ENCODE measurements around the gene RPL13A. TPM values are rescaled to one million over a fixed set of nuclear protein-coding genes. Genes with fewer than 3 reads are reported as not detected.

The RPL13A gene
- total RNA-seq (3,622 TPM), polyA plus RNA-seq (1,000 to 10,000 TPM; 1,768 to 2,996 (median 2,546) TPM)

DNA sequence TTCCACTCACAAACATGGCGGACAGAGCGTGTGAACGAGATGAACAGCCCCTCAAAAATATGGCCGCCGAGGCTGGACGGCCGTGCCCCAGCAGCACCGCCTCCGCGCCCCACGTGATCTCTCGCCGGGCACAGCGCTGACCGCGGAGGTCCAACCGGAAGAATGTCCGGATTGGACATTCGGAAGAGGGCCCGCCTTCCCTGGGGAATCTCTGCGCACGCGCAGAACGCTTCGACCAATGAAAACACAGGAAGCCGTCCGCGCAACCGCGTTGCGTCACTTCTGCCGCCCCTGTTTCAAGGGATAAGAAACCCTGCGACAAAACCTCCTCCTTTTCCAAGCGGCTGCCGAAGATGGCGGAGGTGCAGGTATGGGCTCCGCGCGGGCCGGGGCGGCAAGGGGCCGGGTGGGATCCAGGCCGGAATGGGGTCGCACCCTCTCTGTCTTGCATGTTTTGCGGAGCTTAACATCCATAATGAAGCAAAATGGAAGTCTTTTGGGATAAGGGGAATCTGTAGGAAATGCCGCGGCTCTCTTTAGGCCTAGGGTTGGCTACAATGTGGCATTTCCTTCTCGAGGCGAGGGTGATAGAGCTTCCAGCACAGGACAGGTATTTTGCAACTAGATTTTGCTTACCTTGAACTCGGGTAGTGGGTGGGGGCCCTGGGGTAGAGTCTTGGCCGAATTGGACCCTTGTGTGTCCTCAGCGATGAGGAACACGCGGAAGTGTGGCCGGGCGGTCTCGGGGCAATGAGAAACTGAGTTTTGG lies at the start of gene RPL13A:
Gene RPL13A (plus strand): TSS at position 332 of the 769 bp plus-strand sequence. CDS start 22 bp downstream, at position 354.
- Histone ChIP-seq H3K4me1 (ENCODE audit: control insufficient read depth, insufficient read depth, low read length, poor library complexity, severe bottlenecking) (peaks cover 38% of the 10 kb centered on the region), H3K27ac (ENCODE audit: insufficient read depth, low read length, poor library complexity, severe bottlenecking) (peak within 1 kb of the TSS; percentile 79), H3K9me3 (ENCODE audit: control insufficient read depth in 2 of 2, low read length in 2 of 2) (no peaks in the 10 kb centered on the region), H3K4me3 (ENCODE audit: low read depth, low read length) (peak within 1 kb of the TSS; percentile 99), H3K36me3 (ENCODE audit: control insufficient read depth, insufficient read depth, low read length) (peaks cover 64% of the 10 kb centered on the region), H3K27me3 (ENCODE audit: control insufficient read depth, insufficient read depth, low read length) (no peaks in the 10 kb centered on the region)
- peak within 1 kb of the TSS; percentile 97 to 98 (median 98) for H3K27ac Mint-ChIP-seq
- DNase-seq (peak; percentile 99 to 100 (median 100)), ATAC-seq (ENCODE audit: low read depth in 2 of 2) (peak; percentile 92 to 94)
- peaks cover 0 to 2% (median 0%) of the 10 kb centered on the region in 7 donors for H3K9me3 Mint-ChIP-seq
- H3K27me3 Mint-ChIP-seq: no peaks in the 10 kb centered on the region
- H3K4me1 Mint-ChIP-seq: peaks cover 0 to 67% (median 32%) of the 10 kb centered on the region in 4 donors
- H3K36me3 Mint-ChIP-seq: peaks cover 42% of the 10 kb centered on the region
- H3K4me3 Mint-ChIP-seq: peak within 1 kb of the TSS; percentile 93 to 98 (median 98)

DNA sequence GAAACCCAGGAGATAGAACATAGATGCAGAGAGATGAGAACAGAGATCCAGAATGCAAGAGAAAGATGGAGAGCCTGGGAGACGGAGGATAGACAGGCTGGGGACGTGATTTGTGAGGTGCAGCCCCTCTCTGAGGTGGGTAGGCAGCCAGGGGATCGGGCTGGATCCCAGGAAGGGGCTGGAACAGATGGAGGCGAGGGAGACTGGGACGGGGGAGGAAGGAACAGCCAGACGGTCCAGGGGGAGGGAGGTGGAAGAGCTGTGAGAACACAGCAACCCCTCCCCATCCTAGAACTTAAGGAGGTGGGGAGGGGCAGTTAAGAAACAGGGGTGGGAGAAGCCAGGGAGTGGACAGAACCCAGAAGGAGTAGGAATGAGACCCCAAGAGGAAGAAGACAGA lies 49.1 kb upstream of the RPL13A start:
- Histone ChIP-seq H3K4me1 (ENCODE audit: control insufficient read depth, insufficient read depth, low read length, poor library complexity, severe bottlenecking) (peaks cover 36% of the 10 kb centered on the region), H3K36me3 (ENCODE audit: control insufficient read depth, insufficient read depth, low read length) (no peaks in the 10 kb centered on the region), H3K27me3 (ENCODE audit: control insufficient read depth, insufficient read depth, low read length) (peaks cover 47% of the 10 kb centered on the region), H3K9me3 (ENCODE audit: control insufficient read depth in 2 of 2, low read length in 2 of 2) (no peaks in the 10 kb centered on the region), H3K27ac (ENCODE audit: insufficient read depth, low read length, poor library complexity, severe bottlenecking) (no peak overlapping the region), H3K4me3 (ENCODE audit: low read depth, low read length) (no peak overlapping the region)
- peaks cover 0 to 50% (median 27%) of the 10 kb centered on the region in 4 donors for H3K4me1 Mint-ChIP-seq
- peaks cover 91% of the 10 kb centered on the region for H3K27me3 Mint-ChIP-seq
- no peak for ATAC-seq (ENCODE audit: low read depth in 2 of 2)
- H3K9me3 Mint-ChIP-seq: peaks cover 0 to 8% (median 1%) of the 10 kb centered on the region in 7 donors
- peak overlapping the region in 1 of 4 donors; percentile 1 for H3K4me3 Mint-ChIP-seq
- no peak overlapping the region for H3K27ac Mint-ChIP-seq
- DNase-seq: no peak
- no peaks in the 10 kb centered on the region for H3K36me3 Mint-ChIP-seq

DNA sequence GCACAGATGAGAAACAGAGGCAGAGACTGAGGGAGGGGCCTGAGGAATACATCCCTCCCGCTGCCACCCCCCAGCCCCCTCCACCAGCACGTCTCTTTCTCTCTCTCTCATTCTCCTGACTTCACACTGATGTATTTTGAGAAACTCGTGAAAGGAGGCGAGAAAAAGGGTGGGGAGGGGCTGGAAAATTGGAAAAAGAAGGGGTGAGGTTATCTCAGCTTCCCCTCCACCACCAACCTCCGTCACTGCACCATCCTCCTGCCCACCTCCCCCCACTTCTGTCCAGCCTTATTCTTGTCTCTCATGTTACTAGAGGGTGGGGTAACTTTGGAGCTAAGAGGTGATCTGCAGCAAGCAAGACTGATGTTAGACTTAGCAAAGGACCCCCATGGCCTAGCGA lies 47.6 kb upstream of the RPL13A start:
- Mint-ChIP-seq H3K4me3 (peak overlapping the region in 3 of 4 donors; percentile 12 to 75 (median 41)), H3K4me1 (peaks cover 0 to 58% (median 29%) of the 10 kb centered on the region in 4 donors), H3K36me3 (no peaks in the 10 kb centered on the region), H3K27me3 (peaks cover 86% of the 10 kb centered on the region), H3K9me3 (peaks cover 0 to 8% (median 0%) of the 10 kb centered on the region in 7 donors), H3K27ac (no peak overlapping the region)
- ATAC-seq (ENCODE audit: low read depth in 2 of 2) (no peak), DNase-seq (no peak)
- Histone ChIP-seq H3K4me1 (ENCODE audit: control insufficient read depth, insufficient read depth, low read length, poor library complexity, severe bottlenecking) (peaks cover 38% of the 10 kb centered on the region), H3K36me3 (ENCODE audit: control insufficient read depth, insufficient read depth, low read length) (no peaks in the 10 kb centered on the region), H3K9me3 (ENCODE audit: control insufficient read depth in 2 of 2, low read length in 2 of 2) (no peaks in the 10 kb centered on the region), H3K27ac (ENCODE audit: insufficient read depth, low read length, poor library complexity, severe bottlenecking) (no peak overlapping the region), H3K4me3 (ENCODE audit: low read depth, low read length) (no peak overlapping the region), H3K27me3 (ENCODE audit: control insufficient read depth, insufficient read depth, low read length) (peaks cover 44% of the 10 kb centered on the region)

DNA sequence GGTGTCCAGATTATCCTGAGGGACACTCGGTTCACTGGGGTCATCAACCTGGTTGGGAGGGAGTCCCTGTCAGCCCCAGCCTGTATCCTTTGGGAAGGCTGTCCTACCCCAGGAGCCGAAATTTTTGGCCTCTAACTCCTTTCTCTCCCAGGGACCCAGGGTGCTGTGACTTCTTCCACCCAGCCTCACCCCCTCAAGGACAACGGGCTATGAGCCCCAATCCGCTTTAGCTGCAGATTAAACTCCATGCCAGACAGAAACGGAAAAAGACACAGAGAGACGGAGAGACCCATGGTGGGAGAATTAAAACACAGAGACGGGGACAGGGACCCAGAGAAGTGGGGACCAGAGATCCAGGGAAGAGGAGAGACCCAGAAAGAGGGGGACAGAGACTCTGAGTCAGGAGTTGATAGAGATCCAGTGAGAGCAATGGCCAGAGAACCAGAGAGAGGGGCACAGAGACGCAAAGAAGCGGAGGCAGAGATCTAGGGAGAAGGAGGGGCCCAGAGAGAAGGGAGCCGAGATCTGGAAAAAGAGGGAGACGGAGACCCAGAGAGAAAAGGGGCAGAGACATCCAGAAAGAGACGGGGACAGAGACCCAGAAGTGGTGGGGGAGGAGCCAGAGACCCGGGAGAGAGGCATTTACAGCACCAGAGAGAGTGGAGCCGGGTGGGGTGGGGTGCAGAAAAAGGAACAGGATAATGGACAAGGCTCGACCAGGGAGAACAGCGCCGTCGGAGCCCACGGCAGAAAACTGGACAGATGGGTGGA lies 46.8 kb upstream of the RPL13A start:
- H3K4me1 ChIP-seq (ENCODE audit: control insufficient read depth, insufficient read depth, low read length, poor library complexity, severe bottlenecking): peaks cover 38% of the 10 kb centered on the region
- H3K9me3 ChIP-seq (ENCODE audit: control insufficient read depth in 2 of 2, low read length in 2 of 2): no peaks in the 10 kb centered on the region
- peaks cover 0 to 59% (median 26%) of the 10 kb centered on the region in 4 donors for H3K4me1 Mint-ChIP-seq
- H3K27ac ChIP-seq (ENCODE audit: insufficient read depth, low read length, poor library complexity, severe bottlenecking): no peak overlapping the region
- peaks cover 78% of the 10 kb centered on the region for H3K27me3 Mint-ChIP-seq
- no peak for ATAC-seq (ENCODE audit: low read depth in 2 of 2)
- H3K36me3 Mint-ChIP-seq: no peaks in the 10 kb centered on the region
- DNase-seq: no peak
- no peak overlapping the region for H3K4me3 ChIP-seq (ENCODE audit: low read depth, low read length)
- peak overlapping the region in 1 of 3 donors; percentile 39 for H3K27ac Mint-ChIP-seq
- no peaks in the 10 kb centered on the region for H3K36me3 ChIP-seq (ENCODE audit: control insufficient read depth, insufficient read depth, low read length)
- peaks cover 38% of the 10 kb centered on the region for H3K27me3 ChIP-seq (ENCODE audit: control insufficient read depth, insufficient read depth, low read length)
- peak overlapping the region in 3 of 4 donors; percentile 46 to 75 (median 67) for H3K4me3 Mint-ChIP-seq
- H3K9me3 Mint-ChIP-seq: peaks cover 0 to 8% (median 0%) of the 10 kb centered on the region in 7 donors

DNA sequence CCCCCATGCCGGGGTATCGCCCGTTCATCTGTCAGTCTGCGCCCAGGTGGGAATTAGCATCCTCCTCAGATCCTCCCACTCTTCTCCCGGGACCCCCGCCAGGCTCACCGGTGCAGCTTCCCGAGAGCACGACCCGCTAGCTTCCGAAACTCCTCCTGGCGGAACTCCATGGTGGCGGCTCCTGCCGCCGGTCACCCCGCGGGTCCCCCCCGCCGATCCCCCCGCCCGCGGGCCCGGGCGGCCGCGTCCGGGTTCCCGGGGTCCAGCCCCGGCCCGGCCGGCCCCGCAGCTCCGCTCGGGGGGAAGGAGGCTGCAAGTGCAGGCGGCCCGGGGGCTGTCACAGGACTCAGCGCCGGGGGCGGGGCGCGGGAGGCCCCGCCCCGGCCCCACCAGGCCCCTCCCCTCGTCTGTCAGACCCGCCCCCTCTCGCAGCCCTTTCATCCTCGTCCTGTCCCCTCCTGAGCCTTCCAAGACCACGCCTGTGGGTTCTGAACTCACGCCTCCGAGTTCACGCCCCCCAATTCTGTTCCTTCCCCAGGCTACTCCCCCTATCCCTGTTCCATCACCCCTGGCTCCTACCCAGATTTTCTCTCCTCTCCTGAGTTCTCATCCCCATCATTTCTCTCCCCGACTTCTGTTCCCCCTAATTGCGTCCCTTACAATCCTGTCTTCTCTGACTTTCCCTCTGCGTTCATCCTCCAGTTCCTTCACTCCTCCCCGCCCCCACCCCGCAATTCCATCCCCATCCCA lies 46.0 kb upstream of the RPL13A start, which contains the start of gene SLC17A7:
Gene SLC17A7 (minus strand): TSS at position 318 of the 750 bp plus-strand sequence. CDS start 148 bp downstream, at position 170.
- peaks cover 0 to 7% (median 0%) of the 10 kb centered on the region in 7 donors for H3K9me3 Mint-ChIP-seq
- peaks cover 5% of the 10 kb centered on the region for H3K36me3 ChIP-seq (ENCODE audit: control insufficient read depth, insufficient read depth, low read length)
- peaks cover 72% of the 10 kb centered on the region for H3K27me3 Mint-ChIP-seq
- H3K4me1 ChIP-seq (ENCODE audit: control insufficient read depth, insufficient read depth, low read length, poor library complexity, severe bottlenecking): peaks cover 38% of the 10 kb centered on the region
- H3K27ac ChIP-seq (ENCODE audit: insufficient read depth, low read length, poor library complexity, severe bottlenecking): no peak within 1 kb of the TSS
- peak within 1 kb of the TSS; percentile 39 to 86 (median 47) for H3K27ac Mint-ChIP-seq
- DNase-seq: peak in 2 of 3 donors; percentile 44 to 45
- peaks cover 36% of the 10 kb centered on the region for H3K27me3 ChIP-seq (ENCODE audit: control insufficient read depth, insufficient read depth, low read length)
- H3K36me3 Mint-ChIP-seq: peaks cover 4% of the 10 kb centered on the region
- no peak within 1 kb of the TSS for H3K4me3 ChIP-seq (ENCODE audit: low read depth, low read length)
- H3K4me3 Mint-ChIP-seq: peak within 1 kb of the TSS; percentile 82 to 92 (median 86)
- ATAC-seq (ENCODE audit: low read depth in 2 of 2): no peak
- H3K4me1 Mint-ChIP-seq: peaks cover 0 to 56% (median 27%) of the 10 kb centered on the region in 4 donors
- H3K9me3 ChIP-seq (ENCODE audit: control insufficient read depth in 2 of 2, low read length in 2 of 2): no peaks in the 10 kb centered on the region

DNA sequence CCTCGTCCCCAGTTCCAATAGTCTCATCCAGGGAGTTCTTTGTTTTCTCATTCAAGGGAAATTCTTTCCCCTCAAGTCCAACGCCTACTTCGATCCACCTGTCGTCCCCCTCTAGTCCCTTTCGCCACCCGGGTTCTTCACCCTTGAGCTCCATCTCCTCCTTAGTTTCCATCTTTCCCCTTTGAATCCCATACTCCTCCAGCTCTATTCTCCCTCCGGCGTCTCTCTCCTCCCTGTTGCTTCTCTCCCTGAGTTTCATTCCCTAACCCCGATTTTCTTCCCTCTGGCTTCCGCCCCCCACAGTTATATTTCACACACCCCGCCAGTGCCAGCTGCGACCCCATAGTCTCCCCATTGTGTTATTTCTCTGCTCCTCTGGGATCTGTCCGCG lies 45.5 kb upstream of the RPL13A start:
- H3K4me1 Mint-ChIP-seq: peaks cover 0 to 55% (median 26%) of the 10 kb centered on the region in 4 donors
- peak overlapping the region; percentile 82 to 92 (median 86) for H3K4me3 Mint-ChIP-seq
- ATAC-seq (ENCODE audit: low read depth in 2 of 2) (no peak), DNase-seq (no peak)
- Histone ChIP-seq H3K36me3 (ENCODE audit: control insufficient read depth, insufficient read depth, low read length) (peaks cover 11% of the 10 kb centered on the region), H3K9me3 (ENCODE audit: control insufficient read depth in 2 of 2, low read length in 2 of 2) (no peaks in the 10 kb centered on the region), H3K27ac (ENCODE audit: insufficient read depth, low read length, poor library complexity, severe bottlenecking) (no peak overlapping the region), H3K4me1 (ENCODE audit: control insufficient read depth, insufficient read depth, low read length, poor library complexity, severe bottlenecking) (peaks cover 32% of the 10 kb centered on the region), H3K4me3 (ENCODE audit: low read depth, low read length) (no peak overlapping the region), H3K27me3 (ENCODE audit: control insufficient read depth, insufficient read depth, low read length) (peaks cover 36% of the 10 kb centered on the region)
- peaks cover 4% of the 10 kb centered on the region for H3K36me3 Mint-ChIP-seq
- peaks cover 0 to 7% (median 0%) of the 10 kb centered on the region in 7 donors for H3K9me3 Mint-ChIP-seq
- peaks cover 66% of the 10 kb centered on the region for H3K27me3 Mint-ChIP-seq
- H3K27ac Mint-ChIP-seq: peak overlapping the region in 2 of 3 donors; percentile 47 to 86

DNA sequence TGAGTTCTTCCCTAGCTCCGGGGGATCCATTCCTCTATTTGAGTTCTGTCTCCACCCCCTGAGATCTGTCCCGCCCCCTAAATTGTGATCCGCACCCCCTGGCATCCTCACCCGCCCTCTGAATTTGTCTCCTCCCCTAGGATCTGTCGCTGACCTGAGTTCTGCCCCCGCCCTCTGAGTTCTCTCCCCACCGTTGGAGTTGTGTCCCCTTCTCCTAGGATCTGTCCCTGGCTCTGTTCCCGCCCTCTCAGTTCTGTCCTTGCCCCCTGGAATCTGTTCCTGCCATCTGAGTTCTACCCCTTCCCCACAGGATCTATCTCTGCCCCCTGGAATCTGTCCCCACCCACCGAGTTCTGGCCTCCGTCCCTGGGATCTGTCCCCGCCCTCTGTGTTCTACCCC lies 45.1 kb upstream of the RPL13A start:
- peaks cover 35% of the 10 kb centered on the region for H3K27me3 ChIP-seq (ENCODE audit: control insufficient read depth, insufficient read depth, low read length)
- peaks cover 4% of the 10 kb centered on the region for H3K36me3 Mint-ChIP-seq
- H3K27ac ChIP-seq (ENCODE audit: insufficient read depth, low read length, poor library complexity, severe bottlenecking): no peak overlapping the region
- H3K9me3 ChIP-seq (ENCODE audit: control insufficient read depth in 2 of 2, low read length in 2 of 2): no peaks in the 10 kb centered on the region
- peak overlapping the region; percentile 82 to 92 (median 86) for H3K4me3 Mint-ChIP-seq
- no peak overlapping the region for H3K4me3 ChIP-seq (ENCODE audit: low read depth, low read length)
- H3K4me1 ChIP-seq (ENCODE audit: control insufficient read depth, insufficient read depth, low read length, poor library complexity, severe bottlenecking): peaks cover 31% of the 10 kb centered on the region
- peak overlapping the region in 2 of 3 donors; percentile 47 to 86 for H3K27ac Mint-ChIP-seq
- H3K36me3 ChIP-seq (ENCODE audit: control insufficient read depth, insufficient read depth, low read length): peaks cover 14% of the 10 kb centered on the region
- DNase-seq: peak in 1 of 3 donors; percentile 28
- H3K9me3 Mint-ChIP-seq: peaks cover 0 to 6% (median 0%) of the 10 kb centered on the region in 7 donors
- peaks cover 0 to 53% (median 24%) of the 10 kb centered on the region in 4 donors for H3K4me1 Mint-ChIP-seq
- ATAC-seq (ENCODE audit: low read depth in 2 of 2): no peak
- peaks cover 62% of the 10 kb centered on the region for H3K27me3 Mint-ChIP-seq

Measured in CD4-positive, CD25-positive, alpha-beta regulatory T cell (primary cell).